ENCODE measurements around the gene DENND10. TPM values are rescaled to one million over a fixed set of nuclear protein-coding genes. Genes with fewer than 3 reads are reported as not detected.

Gene DENND10
- total and polyA plus RNA-seq, 2 experiments from 2014 or later, result 75.3 to 94.7 TPM

GRCh38 chr10:119113751-119114732 lies 10.1 kb downstream of the DENND10 start:
- WGBS (ENCODE audit: low lambda C conversion rate, missing lambda C conversion rate), result 71% methylated on average over 11 of the region's 11 CpGs
- peaks cover 18% of the 10 kb centered on the region for H3K4me1 ChIP-seq (ENCODE audit: insufficient read depth)

GRCh38 chr10:119115926-119116325 lies 12.0 kb downstream of the DENND10 start:
- H3K27ac ChIP-seq, result peak overlapping the region; percentile 41
- H3K4me1 ChIP-seq (ENCODE audit: insufficient read depth), result peaks cover 18% of the 10 kb centered on the region
- 74% methylated on average over 9 of the region's 9 CpGs for WGBS (ENCODE audit: low lambda C conversion rate, missing lambda C conversion rate)
- H2AFZ ChIP-seq, result no peak overlapping the region
- no peak overlapping the region for H3K4me2 ChIP-seq
- H3K9me3 ChIP-seq (ENCODE audit: low read depth), result no peaks in the 10 kb centered on the region
- H4K20me1 ChIP-seq (ENCODE audit: insufficient read depth, poor library complexity, severe bottlenecking), result no peaks in the 10 kb centered on the region
- no peaks in the 10 kb centered on the region for H3K27me3 ChIP-seq
- H3K36me3 ChIP-seq (replicated peaks; ENCODE audit: insufficient read depth, low read depth), result no peaks in the 10 kb centered on the region
- H3K4me3 ChIP-seq, result no peak overlapping the region
- TF ChIP-seq EZH2phosphoT487 (IDR thresholded peaks at IDR 0.05; ENCODE audit: low read depth, severe bottlenecking, unreplicated experiment) (no peak), EZH2 (IDR thresholded peaks at IDR 0.05; ENCODE audit: borderline replicate concordance) (no peak)
- TF ChIP-seq, protein P1, sequence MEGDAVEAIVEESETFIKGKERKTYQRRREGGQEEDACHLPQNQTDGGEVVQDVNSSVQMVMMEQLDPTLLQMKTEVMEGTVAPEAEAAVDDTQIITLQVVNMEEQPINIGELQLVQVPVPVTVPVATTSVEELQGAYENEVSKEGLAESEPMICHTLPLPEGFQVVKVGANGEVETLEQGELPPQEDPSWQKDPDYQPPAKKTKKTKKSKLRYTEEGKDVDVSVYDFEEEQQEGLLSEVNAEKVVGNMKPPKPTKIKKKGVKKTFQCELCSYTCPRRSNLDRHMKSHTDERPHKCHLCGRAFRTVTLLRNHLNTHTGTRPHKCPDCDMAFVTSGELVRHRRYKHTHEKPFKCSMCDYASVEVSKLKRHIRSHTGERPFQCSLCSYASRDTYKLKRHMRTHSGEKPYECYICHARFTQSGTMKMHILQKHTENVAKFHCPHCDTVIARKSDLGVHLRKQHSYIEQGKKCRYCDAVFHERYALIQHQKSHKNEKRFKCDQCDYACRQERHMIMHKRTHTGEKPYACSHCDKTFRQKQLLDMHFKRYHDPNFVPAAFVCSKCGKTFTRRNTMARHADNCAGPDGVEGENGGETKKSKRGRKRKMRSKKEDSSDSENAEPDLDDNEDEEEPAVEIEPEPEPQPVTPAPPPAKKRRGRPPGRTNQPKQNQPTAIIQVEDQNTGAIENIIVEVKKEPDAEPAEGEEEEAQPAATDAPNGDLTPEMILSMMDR (IDR thresholded peaks at IDR 0.05; ENCODE audit: poor library complexity), result no peak
- no peaks in the 10 kb centered on the region for H3K9me2 ChIP-seq (replicated peaks; ENCODE audit: insufficient read depth)
- H3K79me2 ChIP-seq, result peaks cover 4% of the 10 kb centered on the region
- no peak for DNase-seq (ENCODE audit: low spot score)

More at GRCh38 chr10:119113751-119114732, 10.1 kb downstream of the DENND10 start:
- no peaks in the 10 kb centered on the region for H3K9me3 ChIP-seq (ENCODE audit: low read depth)
- peak overlapping the region; percentile 86 for H3K27ac ChIP-seq
- peak overlapping the region; percentile 50 for H3K4me2 ChIP-seq
- TF ChIP-seq, protein P1 (IDR thresholded peaks at IDR 0.05; ENCODE audit: poor library complexity), result no peak
- TF ChIP-seq EZH2phosphoT487 (IDR thresholded peaks at IDR 0.05; ENCODE audit: low read depth, severe bottlenecking, unreplicated experiment) (no peak), EZH2 (IDR thresholded peaks at IDR 0.05; ENCODE audit: borderline replicate concordance) (no peak)
- no peak overlapping the region for H3K4me3 ChIP-seq
- peaks cover 7% of the 10 kb centered on the region for H3K79me2 ChIP-seq
- no peaks in the 10 kb centered on the region for H3K9me2 ChIP-seq (replicated peaks; ENCODE audit: insufficient read depth)
- no peaks in the 10 kb centered on the region for H3K27me3 ChIP-seq
- no peak overlapping the region for H2AFZ ChIP-seq
- H3K36me3 ChIP-seq (replicated peaks; ENCODE audit: insufficient read depth, low read depth), result no peaks in the 10 kb centered on the region
- DNase-seq (ENCODE audit: low spot score), result peak; percentile 82
- H4K20me1 ChIP-seq (ENCODE audit: insufficient read depth, poor library complexity, severe bottlenecking), result no peaks in the 10 kb centered on the region

DNA sequence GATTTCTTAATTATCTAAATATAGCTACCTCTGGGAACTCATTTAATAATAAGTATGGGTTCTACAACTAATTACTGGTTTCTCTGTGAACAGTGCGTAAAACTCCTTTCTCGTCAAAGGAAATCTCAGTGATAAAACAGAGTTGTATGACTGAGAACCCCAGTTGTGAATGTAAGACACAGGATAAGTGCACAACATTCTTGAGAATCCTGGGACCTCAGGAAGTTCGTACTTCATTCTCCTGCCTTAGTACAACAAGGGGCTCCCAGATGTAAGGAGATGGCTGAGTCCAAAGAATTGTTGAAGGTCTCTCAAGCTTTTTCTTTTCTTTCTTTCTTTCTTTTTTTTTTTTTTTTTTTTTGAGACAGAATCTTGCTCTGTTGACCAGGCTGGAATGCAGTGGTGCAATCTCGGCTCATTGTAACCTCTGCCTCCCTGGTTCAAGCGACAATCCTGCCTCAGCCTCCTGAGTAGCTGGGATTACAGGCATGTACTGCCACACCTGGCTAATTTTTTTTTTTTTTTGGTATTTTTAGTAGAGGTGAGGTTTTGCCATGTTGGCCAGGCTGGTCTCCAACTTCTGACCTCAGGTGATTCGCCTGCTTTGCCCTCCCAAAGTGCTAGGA lies 12.5 kb downstream of the DENND10 start:
- H3K9me2 ChIP-seq (replicated peaks; ENCODE audit: insufficient read depth), result no peaks in the 10 kb centered on the region
- H3K4me1 ChIP-seq (ENCODE audit: insufficient read depth), result peaks cover 18% of the 10 kb centered on the region
- no peaks in the 10 kb centered on the region for H3K27me3 ChIP-seq
- H3K79me2 ChIP-seq, result peaks cover 4% of the 10 kb centered on the region
- H3K4me2 ChIP-seq, result no peak overlapping the region
- H2AFZ ChIP-seq, result no peak overlapping the region
- no peak for DNase-seq (ENCODE audit: low spot score)
- no peak for TF ChIP-seq EZH2 (IDR thresholded peaks at IDR 0.05; ENCODE audit: borderline replicate concordance)
- TF ChIP-seq, protein P1 (IDR thresholded peaks at IDR 0.05; ENCODE audit: poor library complexity), result no peak
- TF ChIP-seq EZH2phosphoT487 (IDR thresholded peaks at IDR 0.05; ENCODE audit: low read depth, severe bottlenecking, unreplicated experiment), result no peak
- H3K9me3 ChIP-seq (ENCODE audit: low read depth), result no peaks in the 10 kb centered on the region
- H3K27ac ChIP-seq, result peak overlapping the region; percentile 41
- 86% methylated on average over 6 of the region's 6 CpGs for WGBS (ENCODE audit: low lambda C conversion rate, missing lambda C conversion rate)
- H3K4me3 ChIP-seq, result no peak overlapping the region
- no peaks in the 10 kb centered on the region for H4K20me1 ChIP-seq (ENCODE audit: insufficient read depth, poor library complexity, severe bottlenecking)
- no peaks in the 10 kb centered on the region for H3K36me3 ChIP-seq (replicated peaks; ENCODE audit: insufficient read depth, low read depth)

Data from hepatocyte (in vitro differentiated cells).